ENCODE measurements around the gene OBSCN.

OBSCN gene

GRCh38 chr1:228362141-228362883, 154.5 kb downstream of the OBSCN start:
- H2BK5ac ChIP-seq (ENCODE audit: low read depth, low read length, poor library complexity, severe bottlenecking) = no peak overlapping the region
- H3K4me1 ChIP-seq (ENCODE audit: control insufficient read depth, insufficient read depth, low read depth, low read length) = no peaks in the 10 kb centered on the region
- no peak overlapping the region for H3K23ac ChIP-seq (ENCODE audit: low read length in 2 of 2)
- no peak overlapping the region for H4K91ac ChIP-seq (ENCODE audit: low read length)
- no peak overlapping the region for H3K14ac ChIP-seq (ENCODE audit: low read length in 2 of 2)
- no peak overlapping the region for H3K27ac ChIP-seq (ENCODE audit: low read length, poor library complexity, severe bottlenecking)
- no peak for DNase-seq
- no peaks in the 10 kb centered on the region for H3K36me3 ChIP-seq (ENCODE audit: control insufficient read depth in 1 of 2, insufficient read depth in 2 of 2, low read depth in 1 of 2, low read length in 2 of 2)
- H3K4ac ChIP-seq (ENCODE audit: low read depth in 1 of 2, low read length in 2 of 2) = no peak overlapping the region
- H4K8ac ChIP-seq (ENCODE audit: low read length) = no peak overlapping the region
- H2BK15ac ChIP-seq (ENCODE audit: low read depth, poor library complexity, severe bottlenecking) = no peak overlapping the region
- H3K9ac ChIP-seq (ENCODE audit: low read length) = no peak overlapping the region
- H2AK5ac ChIP-seq (ENCODE audit: low read length, severe bottlenecking) = no peak overlapping the region
- H3K27me3 ChIP-seq (ENCODE audit: control insufficient read depth in 1 of 2, insufficient read depth in 1 of 2, low read length in 2 of 2) = peaks cover 10 to 23% of the 10 kb centered on the region in 2 experiments
- H3K4me3 ChIP-seq (ENCODE audit: insufficient read depth in 1 of 2, low read depth in 1 of 2, low read length in 2 of 2) = no peak overlapping the region
- no peak overlapping the region for H3K4me2 ChIP-seq (ENCODE audit: low read length, poor library complexity, severe bottlenecking)
- H2AFZ ChIP-seq (ENCODE audit: low read depth, low read length) = no peak overlapping the region
- no peak overlapping the region for H3K18ac ChIP-seq (ENCODE audit: low read depth in 1 of 2, low read length in 2 of 2)
- H3K79me1 ChIP-seq (replicated peaks; ENCODE audit: low read length, poor library complexity, severe bottlenecking) = no peaks in the 10 kb centered on the region
- WGBS = 87% methylated on average over 17 of the region's 18 CpGs
- H3K9me3 ChIP-seq (ENCODE audit: control insufficient read depth, low read length) = no peaks in the 10 kb centered on the region
- no peak overlapping the region for H2BK12ac ChIP-seq (ENCODE audit: low read length in 2 of 2)
- H2BK120ac ChIP-seq (ENCODE audit: low read depth, low read length) = no peak overlapping the region

DNA sequence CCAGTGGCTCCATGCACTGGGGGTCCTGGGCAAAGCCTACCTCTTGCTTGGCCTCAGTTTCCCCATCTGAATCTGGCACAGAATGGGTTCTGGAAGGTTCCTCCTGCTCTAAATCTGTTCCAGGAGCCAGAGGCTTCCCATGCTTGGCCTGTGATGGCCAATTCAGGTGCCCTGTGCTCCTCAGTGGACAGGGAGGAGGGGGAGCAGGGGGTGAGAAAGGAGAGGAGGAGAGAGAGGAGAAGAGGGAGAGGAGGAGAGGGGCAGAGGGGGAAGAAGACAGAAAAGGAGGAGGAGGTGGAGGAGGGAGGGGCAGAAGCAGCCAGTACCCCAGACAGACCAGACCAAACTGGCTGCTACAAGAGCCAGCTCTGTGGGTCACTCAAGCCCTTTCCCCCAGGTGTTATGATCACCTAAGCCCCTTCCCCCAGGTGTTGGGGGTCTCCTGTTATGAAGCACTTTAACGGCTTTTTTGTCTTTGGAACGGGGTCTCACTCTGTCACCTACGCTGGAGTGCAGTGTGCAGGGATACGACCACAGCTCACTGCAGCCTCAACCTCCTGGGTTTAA, 155.1 kb downstream of the OBSCN start:
- Histone ChIP-seq H2BK5ac (ENCODE audit: low read depth, low read length, poor library complexity, severe bottlenecking) (no peak overlapping the region), H2BK12ac (ENCODE audit: low read length in 2 of 2) (no peak overlapping the region), H3K4me1 (ENCODE audit: control insufficient read depth, insufficient read depth, low read depth, low read length) (peaks cover under 1% of the 10 kb centered on the region), H2BK120ac (ENCODE audit: low read depth, low read length) (no peak overlapping the region), H3K4me3 (ENCODE audit: insufficient read depth in 1 of 2, low read depth in 1 of 2, low read length in 2 of 2) (no peak overlapping the region), H4K8ac (ENCODE audit: low read length) (no peak overlapping the region), H3K14ac (ENCODE audit: low read length in 2 of 2) (no peak overlapping the region), H3K27ac (ENCODE audit: low read length, poor library complexity, severe bottlenecking) (no peak overlapping the region), H3K79me1 (replicated peaks; ENCODE audit: low read length, poor library complexity, severe bottlenecking) (no peaks in the 10 kb centered on the region), H3K18ac (ENCODE audit: low read depth in 1 of 2, low read length in 2 of 2) (no peak overlapping the region), H4K91ac (ENCODE audit: low read length) (no peak overlapping the region), H3K23ac (ENCODE audit: low read length in 2 of 2) (no peak overlapping the region), H3K4ac (ENCODE audit: low read depth in 1 of 2, low read length in 2 of 2) (no peak overlapping the region), H3K36me3 (ENCODE audit: control insufficient read depth in 1 of 2, insufficient read depth in 2 of 2, low read depth in 1 of 2, low read length in 2 of 2) (no peaks in the 10 kb centered on the region), H2BK15ac (ENCODE audit: low read depth, poor library complexity, severe bottlenecking) (no peak overlapping the region), H3K9ac (ENCODE audit: low read length) (no peak overlapping the region), H3K9me3 (ENCODE audit: control insufficient read depth, low read length) (no peaks in the 10 kb centered on the region), H3K27me3 (ENCODE audit: control insufficient read depth in 1 of 2, insufficient read depth in 1 of 2, low read length in 2 of 2) (peaks cover 6 to 29% of the 10 kb centered on the region in 2 experiments), H2AK5ac (ENCODE audit: low read length, severe bottlenecking) (no peak overlapping the region), H3K4me2 (ENCODE audit: low read length, poor library complexity, severe bottlenecking) (no peak overlapping the region), H2AFZ (ENCODE audit: low read depth, low read length) (no peak overlapping the region)
- DNase-seq = no peak
- 86% methylated on average over 4 of the region's 4 CpGs for WGBS

DNA sequence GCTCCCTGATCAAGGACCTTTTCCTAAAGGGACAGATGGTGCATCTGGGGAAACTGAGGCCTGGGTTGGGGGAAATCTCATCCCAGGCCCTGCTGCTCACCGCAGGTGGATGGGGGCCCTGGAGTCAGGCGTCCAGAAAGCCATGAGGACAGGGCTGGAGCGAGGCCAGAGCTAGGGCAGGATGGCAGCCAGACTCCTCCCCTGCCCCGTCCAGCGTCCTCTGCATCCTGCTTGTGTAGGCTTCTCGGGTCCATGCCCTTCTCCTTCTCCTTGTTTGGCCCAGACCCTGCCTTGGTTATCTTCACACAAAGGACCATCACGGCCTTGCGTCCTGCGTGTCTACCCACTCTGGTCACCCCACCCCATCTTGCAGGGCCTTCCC, 155.8 kb downstream of the OBSCN start:
- H2BK120ac ChIP-seq (ENCODE audit: low read depth, low read length) = no peak overlapping the region
- no peak for DNase-seq
- H4K8ac ChIP-seq (ENCODE audit: low read length) = no peak overlapping the region
- no peak overlapping the region for H3K4ac ChIP-seq (ENCODE audit: low read depth in 1 of 2, low read length in 2 of 2)
- peaks cover 3% of the 10 kb centered on the region for H3K4me1 ChIP-seq (ENCODE audit: control insufficient read depth, insufficient read depth, low read depth, low read length)
- no peak overlapping the region for H3K18ac ChIP-seq (ENCODE audit: low read depth in 1 of 2, low read length in 2 of 2)
- no peaks in the 10 kb centered on the region for H3K9me3 ChIP-seq (ENCODE audit: control insufficient read depth, low read length)
- no peak overlapping the region for H3K9ac ChIP-seq (ENCODE audit: low read length)
- no peak overlapping the region for H2BK15ac ChIP-seq (ENCODE audit: low read depth, poor library complexity, severe bottlenecking)
- peaks cover 9 to 36% of the 10 kb centered on the region in 2 experiments for H3K27me3 ChIP-seq (ENCODE audit: control insufficient read depth in 1 of 2, insufficient read depth in 1 of 2, low read length in 2 of 2)
- no peak overlapping the region for H3K23ac ChIP-seq (ENCODE audit: low read length in 2 of 2)
- no peak overlapping the region for H3K14ac ChIP-seq (ENCODE audit: low read length in 2 of 2)
- no peak overlapping the region for H2BK12ac ChIP-seq (ENCODE audit: low read length in 2 of 2)
- H3K79me1 ChIP-seq (replicated peaks; ENCODE audit: low read length, poor library complexity, severe bottlenecking) = no peaks in the 10 kb centered on the region
- H3K36me3 ChIP-seq (ENCODE audit: control insufficient read depth in 1 of 2, insufficient read depth in 2 of 2, low read depth in 1 of 2, low read length in 2 of 2) = no peaks in the 10 kb centered on the region
- H3K4me3 ChIP-seq (ENCODE audit: insufficient read depth in 1 of 2, low read depth in 1 of 2, low read length in 2 of 2) = no peak overlapping the region
- no peak overlapping the region for H3K27ac ChIP-seq (ENCODE audit: low read length, poor library complexity, severe bottlenecking)
- H2AFZ ChIP-seq (ENCODE audit: low read depth, low read length) = no peak overlapping the region
- no peak overlapping the region for H2BK5ac ChIP-seq (ENCODE audit: low read depth, low read length, poor library complexity, severe bottlenecking)
- H2AK5ac ChIP-seq (ENCODE audit: low read length, severe bottlenecking) = no peak overlapping the region
- H3K4me2 ChIP-seq (ENCODE audit: low read length, poor library complexity, severe bottlenecking) = no peak overlapping the region
- H4K91ac ChIP-seq (ENCODE audit: low read length) = no peak overlapping the region
- 74% methylated on average over 9 of the region's 9 CpGs for WGBS

DNA sequence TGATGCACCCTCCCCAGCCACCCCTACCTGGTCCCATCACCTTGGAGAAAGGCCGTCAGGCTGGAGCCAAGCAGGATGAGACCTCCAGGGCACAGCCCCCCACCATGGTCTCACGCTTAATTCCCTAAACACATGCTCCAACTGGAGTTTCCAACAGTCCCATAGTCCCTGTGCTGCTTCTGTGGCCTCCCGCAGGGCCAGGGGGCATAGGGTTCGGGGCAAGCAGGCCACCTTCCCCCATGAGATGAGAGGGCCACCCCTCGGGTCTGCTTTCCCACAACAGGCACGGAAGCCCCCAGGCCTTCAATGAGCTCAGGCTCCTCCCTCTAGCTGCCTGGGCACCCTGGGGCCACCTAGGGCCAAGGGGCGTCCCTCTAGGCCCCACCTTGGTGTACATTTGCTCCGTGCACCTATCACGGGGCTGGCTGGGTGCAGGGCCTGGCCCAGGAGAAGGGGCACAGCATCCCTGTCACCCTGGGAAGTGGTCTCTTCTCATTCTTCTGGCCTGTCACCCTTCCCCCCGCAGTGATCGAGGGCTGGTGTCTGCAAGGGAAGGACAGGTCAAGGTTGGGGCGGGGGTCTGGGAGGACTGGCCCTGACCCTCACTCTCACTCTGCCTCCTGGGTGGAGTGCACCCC, 156.3 kb downstream of the OBSCN start:
- Histone ChIP-seq H3K36me3 (ENCODE audit: control insufficient read depth in 1 of 2, insufficient read depth in 2 of 2, low read depth in 1 of 2, low read length in 2 of 2) (no peaks in the 10 kb centered on the region), H2AK5ac (ENCODE audit: low read length, severe bottlenecking) (no peak overlapping the region), H3K18ac (ENCODE audit: low read depth in 1 of 2, low read length in 2 of 2) (no peak overlapping the region), H2BK12ac (ENCODE audit: low read length in 2 of 2) (no peak overlapping the region), H3K4me2 (ENCODE audit: low read length, poor library complexity, severe bottlenecking) (no peak overlapping the region), H3K4ac (ENCODE audit: low read depth in 1 of 2, low read length in 2 of 2) (no peak overlapping the region), H3K9me3 (ENCODE audit: control insufficient read depth, low read length) (no peaks in the 10 kb centered on the region), H4K8ac (ENCODE audit: low read length) (no peak overlapping the region), H3K4me1 (ENCODE audit: control insufficient read depth, insufficient read depth, low read depth, low read length) (peaks cover 3% of the 10 kb centered on the region), H3K4me3 (ENCODE audit: insufficient read depth in 1 of 2, low read depth in 1 of 2, low read length in 2 of 2) (no peak overlapping the region), H2BK120ac (ENCODE audit: low read depth, low read length) (no peak overlapping the region), H2AFZ (ENCODE audit: low read depth, low read length) (no peak overlapping the region), H4K91ac (ENCODE audit: low read length) (no peak overlapping the region), H2BK15ac (ENCODE audit: low read depth, poor library complexity, severe bottlenecking) (no peak overlapping the region), H3K27ac (ENCODE audit: low read length, poor library complexity, severe bottlenecking) (no peak overlapping the region), H2BK5ac (ENCODE audit: low read depth, low read length, poor library complexity, severe bottlenecking) (no peak overlapping the region), H3K79me1 (replicated peaks; ENCODE audit: low read length, poor library complexity, severe bottlenecking) (no peaks in the 10 kb centered on the region), H3K27me3 (ENCODE audit: control insufficient read depth in 1 of 2, insufficient read depth in 1 of 2, low read length in 2 of 2) (peaks cover 9 to 41% of the 10 kb centered on the region in 2 experiments), H3K14ac (ENCODE audit: low read length in 2 of 2) (no peak overlapping the region), H3K9ac (ENCODE audit: low read length) (no peak overlapping the region), H3K23ac (ENCODE audit: low read length in 2 of 2) (no peak overlapping the region)
- 80% methylated on average over 12 of the region's 12 CpGs for WGBS
- DNase-seq = no peak
